DND-41 (cell line): ENCODE results near the gene CDPF1.

Experiments used
- EZH2 ChIP-seq: IDR thresholded peaks from 3 replicates; pipeline ENCODE4 v1.6.1; 2012; ENCODE audit warnings: borderline replicate concordance, low read depth, mild to moderate bottlenecking, moderate library complexity, low read length, inconsistent platforms; ENCODE audit not compliant: severe bottlenecking
- TF ChIP-seq, protein P1 (sequence below): IDR thresholded peaks from 2 replicates; pipeline ENCODE4 v1.5.1; 2012; ENCODE audit warnings: borderline replicate concordance, low read length, moderate library complexity, mild to moderate bottlenecking; ENCODE audit not compliant: poor library complexity, severe bottlenecking; ENCODE audit errors: extremely low read depth

DNA sequence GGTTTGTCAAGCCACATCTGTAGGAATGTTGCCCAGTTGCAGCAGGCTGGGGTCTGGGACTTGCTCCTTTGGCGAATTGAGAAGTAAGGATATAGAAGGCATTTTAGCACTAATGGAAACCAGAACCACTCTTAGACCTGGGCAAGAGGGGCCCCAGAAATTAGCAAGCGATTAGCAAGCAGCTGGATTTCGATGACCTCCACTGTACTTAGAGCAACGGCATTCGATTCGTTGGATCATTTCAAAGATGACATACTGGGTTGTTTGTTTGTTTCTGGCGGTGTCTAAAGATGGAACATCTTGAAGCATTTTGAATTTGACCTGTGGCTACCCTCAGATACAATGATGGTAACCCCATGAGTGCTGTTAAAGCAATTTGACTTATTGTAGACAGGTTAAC is 1.2 kb upstream of the CDPF1 start:
- TF ChIP-seq, protein P1, sequence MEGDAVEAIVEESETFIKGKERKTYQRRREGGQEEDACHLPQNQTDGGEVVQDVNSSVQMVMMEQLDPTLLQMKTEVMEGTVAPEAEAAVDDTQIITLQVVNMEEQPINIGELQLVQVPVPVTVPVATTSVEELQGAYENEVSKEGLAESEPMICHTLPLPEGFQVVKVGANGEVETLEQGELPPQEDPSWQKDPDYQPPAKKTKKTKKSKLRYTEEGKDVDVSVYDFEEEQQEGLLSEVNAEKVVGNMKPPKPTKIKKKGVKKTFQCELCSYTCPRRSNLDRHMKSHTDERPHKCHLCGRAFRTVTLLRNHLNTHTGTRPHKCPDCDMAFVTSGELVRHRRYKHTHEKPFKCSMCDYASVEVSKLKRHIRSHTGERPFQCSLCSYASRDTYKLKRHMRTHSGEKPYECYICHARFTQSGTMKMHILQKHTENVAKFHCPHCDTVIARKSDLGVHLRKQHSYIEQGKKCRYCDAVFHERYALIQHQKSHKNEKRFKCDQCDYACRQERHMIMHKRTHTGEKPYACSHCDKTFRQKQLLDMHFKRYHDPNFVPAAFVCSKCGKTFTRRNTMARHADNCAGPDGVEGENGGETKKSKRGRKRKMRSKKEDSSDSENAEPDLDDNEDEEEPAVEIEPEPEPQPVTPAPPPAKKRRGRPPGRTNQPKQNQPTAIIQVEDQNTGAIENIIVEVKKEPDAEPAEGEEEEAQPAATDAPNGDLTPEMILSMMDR: no peak
- no peak for TF ChIP-seq EZH2
